Neutrophil (primary cell): Measurements from ENCODE around the gene GAB1.

ENCODE experiments used
- H3K27ac ChIP-seq: fragments of 200-600 bp; sonication (generic); 2 replicates; pipeline ENCODE4 v1.5.1; 2016; ENCODE audit warnings: mild to moderate bottlenecking, moderate library complexity
- H3K27me3 ChIP-seq: fragments of 200-600 bp; sonication (generic); 2 replicates; pipeline ENCODE4 v1.6.0; 2016; ENCODE audit warnings: mild to moderate bottlenecking
- H3K36me3 ChIP-seq: fragments of 200-600 bp; sonication (generic); 2 replicates; pipeline ENCODE4 v1.5.1; 2017
- H3K4me1 ChIP-seq, 2 experiments: fragments of 200-600 bp in 1 of 2; sonication (generic) in 1 of 2; 1 replicate in 1 of 2; 2 replicates in 1 of 2; pipeline versions ENCODE4 v1.5.1 to v1.6.1; 2013 to 2016; ENCODE audit warnings: low read depth in 1 of 2, low read length in 1 of 2, mild to moderate bottlenecking in 1 of 2, moderate library complexity in 1 of 2; ENCODE audit not compliant: control insufficient read depth in 1 of 2, insufficient read depth in 1 of 2
- H3K4me3 ChIP-seq, 2 experiments: fragments of 200-600 bp in 1 of 2; sonication (generic) in 1 of 2; 1 replicate in 1 of 2; 2 replicates in 1 of 2; pipeline ENCODE4 v1.5.1; 2013 to 2016; ENCODE audit warnings: low read depth in 1 of 2, low read length in 1 of 2, mild to moderate bottlenecking in 1 of 2, moderate library complexity in 1 of 2
- H3K9me3 ChIP-seq: fragments of 200-600 bp; sonication (generic); 2 replicates; pipeline ENCODE4 v1.5.1; 2016
- CTCF ChIP-seq: fragments of 200-600 bp; sonication (generic); IDR thresholded peaks from 2 replicates; pipeline ENCODE4 v1.5.1; 2016; ENCODE audit warnings: antibody characterized with exemption

GAB1 gene

GRCh38 chr4:143400082-143400481 is 63.4 kb downstream of the GAB1 start:
- no peak for TF ChIP-seq CTCF
- H3K36me3 ChIP-seq = no peaks in the 10 kb centered on the region
- no peaks in the 10 kb centered on the region for H3K27me3 ChIP-seq

GRCh38 chr4:143402776-143403552 is 66.3 kb downstream of the GAB1 start:
- Histone ChIP-seq H3K9me3 (no peaks in the 10 kb centered on the region), H3K36me3 (no peaks in the 10 kb centered on the region), H3K27ac (no peak overlapping the region), H3K4me3 (no peak overlapping the region), H3K27me3 (no peaks in the 10 kb centered on the region), H3K4me1 (peaks cover 0 to 6% of the 10 kb centered on the region in 2 experiments)
- TF ChIP-seq CTCF = no peak

More at GRCh38 chr4:143400082-143400481, 63.4 kb downstream of the GAB1 start:
- H3K27ac ChIP-seq = no peak overlapping the region
- peaks cover 0 to 6% of the 10 kb centered on the region in 2 experiments for H3K4me1 ChIP-seq
- no peaks in the 10 kb centered on the region for H3K9me3 ChIP-seq
- H3K4me3 ChIP-seq = no peak overlapping the region

- Histone ChIP-seq H3K27ac (no peak overlapping the region), H3K36me3 (no peaks in the 10 kb centered on the region), H3K27me3 (no peaks in the 10 kb centered on the region), H3K9me3 (no peaks in the 10 kb centered on the region), H3K4me3 (no peak overlapping the region), H3K4me1 (peaks cover 0 to 6% of the 10 kb centered on the region in 2 experiments)
- no peak for TF ChIP-seq CTCF
Measured at GRCh38 chr4:143403553-143403820, 66.8 kb downstream of the GAB1 start.

- Histone ChIP-seq H3K4me1 (peaks cover 0 to 6% of the 10 kb centered on the region in 2 experiments), H3K9me3 (no peaks in the 10 kb centered on the region), H3K36me3 (no peaks in the 10 kb centered on the region), H3K27me3 (no peaks in the 10 kb centered on the region), H3K27ac (no peak overlapping the region), H3K4me3 (no peak overlapping the region)
- no peak for TF ChIP-seq CTCF
Measured at GRCh38 chr4:143404555-143404954, 67.9 kb downstream of the GAB1 start.

GRCh38 chr4:143405075-143405730 is 68.5 kb downstream of the GAB1 start:
- no peak for TF ChIP-seq CTCF
- H3K9me3 ChIP-seq = no peaks in the 10 kb centered on the region
- no peak overlapping the region for H3K27ac ChIP-seq
- H3K4me3 ChIP-seq = no peak overlapping the region
- H3K36me3 ChIP-seq = no peaks in the 10 kb centered on the region
- H3K27me3 ChIP-seq = no peaks in the 10 kb centered on the region
- peaks cover 0 to 6% of the 10 kb centered on the region in 2 experiments for H3K4me1 ChIP-seq
